Cardiac fibroblast (primary cell): ENCODE results near the gene TBL1X.

Experiments
- DNase-seq, 2 donors: peaks; one replicate each; pipeline versions ENCODE4 v3.0.0 to v3.0.0-alpha.2; 2010; ENCODE audit warnings: low read depth in 2 of 2
- H3K4me3 ChIP-seq, 2 donors: replicated peaks in 1 of 2; 1 replicate in 1 of 2; 2 replicates in 1 of 2; pipeline ENCODE4 v1.5.1; 2011; ENCODE audit warnings: low read depth in 2 of 2, low read length in 2 of 2, mild to moderate bottlenecking in 2 of 2, moderate library complexity in 1 of 2
- CTCF ChIP-seq: IDR thresholded peaks from one replicate; pipeline ENCODE4 v1.5.1; 2011; ENCODE audit warnings: low read depth, mild to moderate bottlenecking, low read length, inconsistent platforms

The TBL1X gene

GRCh38 chrX:9569876-9570301 is 105.0 kb downstream of the TBL1X start:
- TF ChIP-seq CTCF, result no peak
- no peak overlapping the region for H3K4me3 ChIP-seq
- peak in 1 of 2 donors; percentile 51 for DNase-seq

DNA sequence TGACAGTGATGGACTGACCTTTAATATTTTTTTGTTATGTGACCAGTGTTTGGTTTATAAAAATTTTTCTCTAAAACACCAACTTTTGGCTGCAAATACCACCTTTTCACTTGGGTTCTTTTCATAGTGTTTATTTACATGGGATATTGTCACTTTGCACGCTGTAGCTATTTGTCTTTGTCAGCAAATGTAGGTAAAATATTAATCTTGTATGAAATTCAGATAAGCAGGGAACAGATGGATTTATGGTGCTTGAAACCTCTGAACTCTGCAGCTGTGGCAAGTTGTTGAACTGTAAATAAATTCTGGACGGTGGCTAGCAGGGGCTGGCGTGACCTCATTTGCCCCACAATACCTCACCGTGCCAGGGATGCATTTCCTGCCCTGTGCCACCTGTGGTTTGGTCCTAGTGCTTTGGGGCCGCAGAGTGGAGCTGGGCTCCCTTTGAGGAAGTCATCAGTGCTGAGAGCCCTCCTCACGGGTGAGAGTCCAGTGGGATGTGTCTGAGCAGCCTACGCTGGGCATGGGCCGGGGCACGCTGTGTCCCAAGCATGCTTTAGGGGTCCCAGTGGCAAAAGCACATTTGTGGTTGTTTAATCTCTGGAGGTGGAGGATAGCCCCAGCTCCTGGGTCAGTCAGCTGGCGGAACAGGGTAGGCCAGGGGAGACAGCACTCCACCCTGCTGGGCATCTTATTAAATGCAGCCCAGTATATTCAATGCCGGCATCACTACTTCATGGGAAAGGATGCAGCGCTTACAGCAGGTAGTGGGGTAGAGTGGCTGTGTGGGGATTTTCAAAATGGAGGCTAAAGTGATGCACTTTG is 108.6 kb downstream of the TBL1X start:
- H3K4me3 ChIP-seq, result no peak overlapping the region
- no peak for TF ChIP-seq CTCF
- no peak for DNase-seq

GRCh38 chrX:9576059-9576458 is 111.2 kb downstream of the TBL1X start:
- TF ChIP-seq CTCF, result no peak

GRCh38 chrX:9577555-9577954 is 112.7 kb downstream of the TBL1X start:
- no peak overlapping the region for H3K4me3 ChIP-seq
- TF ChIP-seq CTCF, result no peak
- DNase-seq, result no peak

More at GRCh38 chrX:9576059-9576458, 111.2 kb downstream of the TBL1X start:
- DNase-seq, result no peak
- no peak overlapping the region for H3K4me3 ChIP-seq

GRCh38 chrX:9578083-9578779 is 113.4 kb downstream of the TBL1X start:
- no peak for TF ChIP-seq CTCF
- H3K4me3 ChIP-seq, result no peak overlapping the region
- DNase-seq, result peak in 1 of 2 donors; percentile 44

DNA sequence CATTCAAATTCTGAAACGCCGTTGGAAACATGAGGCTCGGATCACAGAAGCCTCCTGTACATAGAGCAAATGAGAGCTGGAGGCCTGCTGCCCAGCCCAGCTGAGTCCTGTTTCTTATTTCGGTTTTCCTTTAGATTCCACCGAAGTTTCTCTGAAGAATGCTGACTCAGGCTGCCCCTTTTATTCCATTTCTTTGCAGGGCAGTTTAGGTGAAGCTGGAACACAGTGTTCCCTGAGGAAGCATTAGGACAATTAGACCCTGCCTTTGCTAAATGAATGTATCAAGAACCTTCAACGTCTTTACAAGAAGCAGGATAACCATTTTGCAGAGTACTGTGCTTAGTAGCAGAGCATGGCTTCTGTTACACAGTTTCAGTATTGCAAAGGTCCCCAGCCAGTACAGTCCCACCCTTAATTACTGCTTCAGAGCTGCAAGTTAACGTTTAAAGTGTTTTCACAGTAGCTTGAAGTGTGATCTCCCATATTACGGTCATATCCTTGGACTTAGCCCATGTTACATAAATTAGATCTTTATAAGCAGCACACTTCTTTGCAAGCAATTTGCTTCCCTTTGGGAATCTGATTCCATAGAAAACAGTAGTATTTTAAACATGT is 117.0 kb downstream of the TBL1X start:
- no peak overlapping the region for H3K4me3 ChIP-seq
- TF ChIP-seq CTCF, result no peak
- DNase-seq, result no peak
